SIG-M5 treated with dmso at 0.1 percent for 504 hours (cell line): ENCODE measurements around the gene RYR3.

ENCODE experiments used
- DNase-seq: peaks from one replicate; lab custom pipeline; 2025; ENCODE audit not compliant: unreplicated experiment; lab: John Stamatoyannopoulos, UW

The RYR3 gene

DNA sequence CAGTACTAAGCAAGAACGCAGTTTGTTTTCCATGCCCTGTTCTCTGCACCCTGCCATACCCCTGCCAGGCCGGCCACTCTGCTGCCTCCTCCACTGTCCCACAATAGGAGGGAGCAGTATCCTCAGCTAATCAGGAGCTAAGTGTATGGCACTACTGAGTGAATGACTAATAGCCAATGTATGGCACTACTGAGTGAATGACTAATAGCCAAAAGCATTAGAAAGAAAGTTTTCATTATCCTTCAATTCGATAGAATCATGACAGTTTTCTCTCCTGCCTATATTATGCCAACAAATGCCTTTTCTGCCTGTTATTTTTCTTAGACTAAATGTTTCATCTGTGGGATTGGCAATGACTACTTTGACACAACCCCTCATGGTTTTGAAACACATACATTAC, 550.0 kb downstream of the RYR3 start:
- DNase-seq = no peak

DNA sequence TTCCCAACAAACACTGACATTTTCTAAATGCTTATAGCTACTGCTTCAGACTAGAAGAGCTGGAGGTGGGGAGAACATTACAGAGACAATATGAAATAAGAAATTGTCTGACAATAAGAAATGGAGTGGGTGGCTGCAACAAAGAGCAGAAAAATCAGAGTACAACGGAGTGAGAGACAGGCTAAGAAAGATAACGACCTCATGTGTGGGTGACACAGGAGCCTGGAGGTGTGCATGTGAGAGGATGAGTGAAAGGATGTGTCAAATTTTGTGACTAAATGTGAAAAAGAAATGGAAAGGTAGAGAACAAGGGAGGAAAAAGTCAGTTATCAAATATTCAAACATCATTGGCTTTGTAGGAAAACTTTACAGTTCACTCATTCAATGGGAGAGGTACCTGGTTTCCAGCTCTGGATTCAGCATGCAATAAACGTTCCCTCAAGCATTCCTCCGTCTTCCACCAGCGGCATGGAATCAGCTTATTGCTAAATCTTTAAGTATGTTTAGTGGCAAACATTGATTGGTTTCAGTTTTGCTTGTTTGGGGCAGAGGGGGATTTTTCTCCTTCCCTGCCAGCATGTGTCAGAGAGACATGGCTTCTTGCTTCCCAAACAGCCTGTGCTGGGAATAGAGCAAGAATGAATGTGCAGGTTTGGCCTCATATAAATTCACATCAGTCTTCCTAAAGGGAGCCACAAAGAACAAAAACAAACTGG, 553.8 kb downstream of the RYR3 start:
- no peak for DNase-seq

DNA sequence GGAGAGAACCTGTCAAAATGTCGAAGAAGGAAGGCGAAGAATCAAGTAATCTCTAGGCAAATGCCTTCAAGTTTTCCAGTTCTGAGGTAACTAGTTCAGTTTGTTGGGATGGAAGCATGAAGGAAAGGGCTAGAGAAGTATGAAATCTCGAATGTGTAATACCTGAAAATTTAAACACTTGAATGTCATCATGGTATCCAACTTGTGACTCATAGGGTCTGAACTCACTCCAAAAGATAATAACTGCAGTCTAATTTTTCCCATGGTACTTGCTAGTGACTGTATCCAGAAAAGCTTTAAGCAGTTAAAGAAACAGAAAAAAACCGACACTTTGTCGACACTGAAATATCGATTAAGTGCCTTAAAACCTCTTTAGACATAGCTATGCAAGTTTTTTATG, 554.6 kb downstream of the RYR3 start:
- no peak for DNase-seq

DNA sequence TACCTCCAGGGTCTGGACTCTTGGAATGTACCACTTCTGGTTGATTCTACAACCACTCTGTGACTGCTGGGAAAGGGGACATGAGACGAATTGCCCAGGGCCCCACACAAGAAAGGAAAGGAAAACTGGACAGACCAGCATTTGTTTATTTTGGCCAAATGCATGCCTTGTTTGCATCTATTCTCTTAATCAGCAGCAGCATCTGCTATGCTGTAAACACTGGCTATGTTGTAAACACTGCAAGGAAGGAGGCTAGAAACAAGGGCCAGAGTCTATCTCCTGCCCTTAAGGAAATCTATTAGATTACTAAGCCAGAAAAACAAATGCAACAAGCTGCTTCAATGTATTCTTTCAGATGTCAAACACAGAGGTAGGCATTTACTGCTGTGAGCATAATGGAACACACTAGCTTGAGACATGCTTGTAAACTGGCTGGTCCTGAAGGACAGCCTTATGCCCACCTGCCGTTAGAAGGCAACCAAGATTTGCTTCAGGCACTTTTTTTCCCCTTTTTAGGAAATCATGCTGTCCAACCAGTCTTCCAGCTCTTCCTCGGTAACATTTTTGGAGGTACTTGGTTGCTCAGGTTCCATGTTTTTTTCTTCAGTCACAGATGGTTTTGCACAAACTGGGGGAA, 555.5 kb downstream of the RYR3 start:
- DNase-seq = no peak

DNA sequence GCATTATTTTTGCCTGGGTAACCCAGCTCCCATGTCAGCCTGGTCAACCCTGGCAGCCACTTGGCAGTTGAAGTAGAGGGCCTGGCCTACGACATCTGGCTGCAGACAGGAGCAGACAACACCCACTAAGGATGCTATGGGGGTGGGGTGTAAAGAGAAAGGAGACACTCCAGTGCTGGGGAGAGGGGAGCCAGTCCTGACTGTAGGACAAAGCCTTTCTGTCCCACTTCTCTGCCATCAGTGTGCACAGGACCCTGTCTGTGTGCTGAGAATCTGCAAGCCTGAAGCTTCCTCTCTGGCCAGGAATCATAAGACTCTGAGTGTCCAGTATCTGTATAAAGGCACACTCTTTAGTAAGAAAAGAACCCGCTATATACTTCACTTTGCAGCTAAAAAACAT, 561.2 kb downstream of the RYR3 start:
- DNase-seq = no peak

DNA sequence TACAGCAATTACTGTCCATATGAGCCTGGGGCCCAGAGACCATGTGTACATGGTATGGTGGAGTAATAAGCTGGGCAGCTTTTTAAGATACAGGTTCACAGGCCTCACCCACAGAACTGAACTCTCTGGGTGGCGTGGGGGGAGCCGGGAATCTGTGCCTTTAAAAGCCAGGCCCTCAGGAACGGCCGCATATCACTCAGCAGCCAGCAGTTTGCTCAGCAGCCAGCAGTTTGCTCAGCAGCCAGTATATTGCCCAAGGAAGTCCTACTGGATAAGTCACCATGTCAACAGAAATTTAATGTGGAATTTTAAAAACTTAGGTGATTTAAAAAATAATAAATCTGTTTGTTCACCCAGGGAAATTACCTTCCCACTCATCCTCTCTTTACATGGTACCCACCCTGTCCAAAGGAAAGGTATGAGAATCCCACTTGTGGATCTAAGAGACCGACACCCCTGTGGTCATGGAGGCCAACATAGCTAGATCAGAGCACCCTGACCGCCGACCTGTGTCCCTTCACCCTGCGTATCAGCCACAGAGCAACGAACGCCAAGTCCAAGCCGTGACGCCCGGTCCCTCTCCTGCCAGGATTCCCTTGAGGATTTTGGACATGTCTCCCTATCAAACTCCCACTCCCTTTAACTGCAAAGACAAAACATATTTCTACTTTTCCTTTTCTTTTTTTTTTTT, 561.8 kb downstream of the RYR3 start:
- no peak for DNase-seq

DNA sequence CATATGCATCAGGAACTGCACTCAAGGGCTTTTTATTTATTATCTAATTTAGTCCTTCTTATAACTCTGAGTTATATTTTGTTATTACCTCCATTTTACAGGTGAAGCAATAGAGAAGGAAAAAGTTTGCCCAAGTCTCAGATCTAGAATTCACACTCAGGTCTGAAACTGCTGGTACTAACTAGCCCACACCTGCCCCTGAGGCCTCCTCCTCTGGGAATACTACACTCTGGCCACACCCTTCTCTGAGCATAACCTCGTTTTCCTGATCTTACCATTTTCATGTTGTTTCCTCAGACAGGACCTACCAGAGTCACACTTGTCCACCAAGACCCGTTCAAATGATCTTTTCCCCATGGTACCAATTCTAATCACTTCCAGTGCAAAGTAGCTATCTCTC, 563.4 kb downstream of the RYR3 start:
- DNase-seq = no peak

DNA sequence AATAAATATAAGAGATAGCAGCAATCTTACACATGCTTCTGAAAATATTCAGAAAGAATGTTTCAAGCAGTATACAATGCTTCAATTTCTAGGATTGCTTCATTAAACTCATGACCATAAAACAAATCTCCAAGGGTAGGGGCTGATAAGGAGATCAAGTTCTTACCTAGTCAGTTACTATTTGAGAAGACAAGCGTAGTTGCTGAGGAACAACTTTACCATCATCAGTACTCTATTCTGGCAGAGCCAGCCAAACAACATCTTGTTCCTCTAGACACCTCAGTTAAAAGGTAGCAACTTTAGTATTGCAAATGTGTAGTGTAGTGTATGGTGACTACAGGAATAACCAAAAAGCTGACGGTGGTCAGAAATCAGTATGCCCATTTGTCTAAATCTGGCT, 572.2 kb downstream of the RYR3 start:
- no peak for DNase-seq

DNA sequence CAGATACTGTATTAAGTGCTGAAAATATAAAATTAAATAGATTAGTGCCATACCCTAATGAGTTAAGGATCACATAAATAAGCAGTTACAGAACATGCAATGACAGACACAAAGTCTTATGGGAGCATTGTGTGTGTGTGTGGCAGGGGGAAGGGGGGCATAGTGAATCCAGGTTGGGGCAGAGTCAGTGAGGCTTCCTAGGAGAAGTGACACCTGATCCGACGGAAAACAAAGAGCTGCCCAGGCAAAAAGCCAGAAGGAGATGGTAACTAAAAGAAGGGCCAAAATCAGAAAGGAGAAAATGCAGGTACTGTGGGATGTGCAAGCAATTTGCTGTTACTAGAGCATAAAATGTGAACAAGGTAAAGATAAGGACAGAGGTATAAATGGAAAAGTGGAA, 577.4 kb downstream of the RYR3 start:
- no peak for DNase-seq

DNA sequence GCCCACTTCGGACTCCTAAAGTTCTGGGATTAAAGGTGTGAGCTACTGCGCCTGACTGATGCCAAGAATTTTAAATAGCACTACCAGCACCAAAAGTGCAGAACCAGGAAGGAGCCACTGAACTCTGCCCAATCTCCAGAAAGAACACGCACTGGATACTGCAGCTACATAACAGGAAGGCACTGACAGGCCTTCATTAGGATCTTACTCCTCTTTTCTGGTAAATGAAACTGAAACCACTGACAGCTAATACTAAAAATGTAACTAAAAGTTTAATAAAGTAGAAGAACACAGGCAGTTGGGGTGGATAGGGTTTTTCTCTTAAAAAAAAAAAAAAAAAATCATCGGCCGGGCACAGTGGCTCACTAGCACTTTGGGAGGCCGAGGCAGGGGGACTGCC, 583.4 kb downstream of the RYR3 start:
- no peak for DNase-seq

DNA sequence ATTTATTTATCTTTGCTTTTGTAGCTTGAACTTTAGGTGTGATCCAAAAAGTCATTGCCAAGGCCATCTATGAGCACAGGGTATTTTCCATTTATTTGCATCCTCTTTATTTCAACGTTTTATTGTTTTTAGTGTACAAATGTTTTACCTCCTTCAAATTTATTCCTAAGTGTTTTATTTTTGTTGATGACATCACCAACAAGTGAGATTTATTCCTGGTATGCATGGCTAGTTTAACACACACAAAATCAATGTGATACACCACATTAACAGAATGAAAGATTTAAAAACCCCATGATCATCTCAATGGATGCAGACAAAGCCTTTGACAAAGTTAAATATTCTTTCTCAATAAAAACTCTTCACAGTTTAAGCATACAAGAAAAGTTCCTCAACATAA, 591.3 kb downstream of the RYR3 start:
- DNase-seq = no peak

DNA sequence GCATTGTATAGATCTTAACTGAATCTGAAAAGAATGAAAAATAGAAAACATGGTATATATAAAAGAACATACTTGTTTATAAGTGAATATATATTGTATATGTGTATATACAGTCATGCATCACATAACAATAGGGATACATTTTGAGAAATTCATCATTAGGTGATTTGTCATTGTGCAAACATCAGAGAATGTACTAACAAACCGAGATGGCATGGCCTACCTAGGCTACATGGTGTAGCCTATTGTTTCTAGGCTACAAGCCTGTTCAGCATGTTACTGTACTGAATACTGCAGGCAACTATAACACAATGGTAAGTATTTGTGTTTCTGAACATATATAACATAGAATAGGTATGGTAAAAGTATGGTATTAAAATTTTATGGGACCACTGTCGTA, 592.9 kb downstream of the RYR3 start:
- no peak for DNase-seq

DNA sequence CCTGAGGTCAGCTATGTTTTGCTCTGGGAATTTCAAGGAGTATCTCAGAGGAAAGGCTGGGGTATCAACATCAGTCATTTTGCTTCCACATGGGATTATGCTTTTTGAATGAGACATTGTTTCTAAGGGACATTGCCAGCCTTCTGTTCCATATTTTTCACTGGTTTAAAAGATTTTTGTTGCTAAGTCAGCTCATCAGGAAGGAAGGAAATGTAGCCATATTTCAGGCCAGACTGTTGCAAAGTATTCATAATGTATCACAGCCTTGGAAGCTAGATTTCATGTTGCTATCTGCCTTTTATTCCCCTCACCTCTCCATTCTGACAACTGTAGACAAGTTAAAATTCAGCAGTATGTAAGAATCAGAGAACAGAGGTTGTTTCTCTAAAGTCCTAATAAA, 596.6 kb downstream of the RYR3 start:
- no peak for DNase-seq

DNA sequence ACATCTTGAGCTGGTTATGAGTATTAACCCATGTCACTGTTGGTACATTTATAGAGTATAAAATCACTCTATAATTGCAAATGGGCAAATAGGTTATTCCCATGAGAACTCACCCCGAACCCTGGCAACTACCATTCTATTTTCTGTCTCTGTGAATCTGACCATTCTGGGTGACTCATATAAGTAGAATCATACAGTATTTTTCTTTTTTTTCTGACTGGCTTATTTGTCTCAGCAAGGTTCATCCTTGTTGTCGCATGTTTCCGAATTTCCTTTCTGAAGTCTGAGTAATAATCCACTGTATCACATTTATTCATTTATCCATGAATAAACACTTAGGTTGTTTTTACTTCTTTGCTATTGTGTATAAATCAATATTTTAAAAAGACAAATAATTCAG, 597.6 kb downstream of the RYR3 start:
- DNase-seq = no peak

DNA sequence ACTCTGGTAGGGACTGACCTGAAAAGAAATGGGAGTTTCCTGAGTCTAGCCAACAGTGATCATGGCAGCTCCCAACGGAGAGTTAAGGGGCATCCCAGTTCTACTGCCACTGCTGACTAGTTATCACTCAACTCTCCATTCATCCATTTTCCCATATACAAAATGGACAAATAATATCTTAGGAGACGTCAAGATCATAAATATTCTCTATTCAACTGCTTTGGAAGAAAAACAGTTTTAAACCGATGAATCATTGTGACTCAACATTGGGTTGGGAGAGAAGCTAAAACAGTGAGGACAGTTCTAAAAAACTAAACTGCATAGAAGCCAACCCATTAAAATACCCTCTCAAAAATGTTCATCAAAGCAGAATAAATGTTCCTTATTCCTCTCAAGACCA, 600.0 kb downstream of the RYR3 start:
- DNase-seq = no peak

DNA sequence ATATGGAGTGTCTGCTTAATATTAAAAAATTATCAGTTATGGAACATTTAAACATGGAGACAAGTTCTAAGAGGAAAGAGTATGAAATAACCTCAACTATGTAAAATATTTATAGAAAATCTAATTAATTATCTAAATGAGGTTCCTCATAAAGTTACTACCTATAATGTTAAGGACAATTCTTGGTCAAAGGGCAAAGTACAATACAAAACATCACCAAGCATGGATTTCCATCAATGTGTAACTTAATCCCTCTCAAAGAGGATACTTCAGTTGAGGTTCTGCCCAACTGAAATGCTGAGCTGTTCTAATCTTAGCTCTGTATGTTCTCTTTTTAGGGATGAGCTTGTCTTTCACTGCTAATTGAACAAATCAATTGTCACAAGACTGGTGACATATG, 601.6 kb downstream of the RYR3 start:
- no peak for DNase-seq

DNA sequence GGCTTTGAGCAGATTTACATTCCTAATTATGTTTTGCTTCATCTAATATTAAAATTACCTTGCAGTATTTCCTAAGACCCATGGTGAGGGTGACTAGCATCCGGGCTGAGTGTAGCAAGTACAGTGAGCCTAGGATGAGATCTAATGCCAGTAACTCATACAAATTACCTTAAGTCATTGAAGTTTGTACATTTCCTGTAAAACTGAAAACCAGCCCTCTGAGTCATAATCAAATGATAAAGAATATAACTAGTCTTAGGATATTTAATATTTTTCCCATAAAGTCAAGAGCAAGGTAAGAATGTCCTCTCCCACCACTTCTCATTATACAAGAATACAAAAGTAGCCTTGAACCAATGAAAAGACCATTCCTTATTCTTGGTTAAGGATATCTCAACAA, 602.7 kb downstream of the RYR3 start:
- no peak for DNase-seq
